ENCODE measurements around the gene NTF3.
"Not testable (repeated sequence)": the region's sequence is repeated elsewhere in the genome, so short reads cannot be mapped to it uniquely, and the experiment has no call there.

Gene NTF3

DNA sequence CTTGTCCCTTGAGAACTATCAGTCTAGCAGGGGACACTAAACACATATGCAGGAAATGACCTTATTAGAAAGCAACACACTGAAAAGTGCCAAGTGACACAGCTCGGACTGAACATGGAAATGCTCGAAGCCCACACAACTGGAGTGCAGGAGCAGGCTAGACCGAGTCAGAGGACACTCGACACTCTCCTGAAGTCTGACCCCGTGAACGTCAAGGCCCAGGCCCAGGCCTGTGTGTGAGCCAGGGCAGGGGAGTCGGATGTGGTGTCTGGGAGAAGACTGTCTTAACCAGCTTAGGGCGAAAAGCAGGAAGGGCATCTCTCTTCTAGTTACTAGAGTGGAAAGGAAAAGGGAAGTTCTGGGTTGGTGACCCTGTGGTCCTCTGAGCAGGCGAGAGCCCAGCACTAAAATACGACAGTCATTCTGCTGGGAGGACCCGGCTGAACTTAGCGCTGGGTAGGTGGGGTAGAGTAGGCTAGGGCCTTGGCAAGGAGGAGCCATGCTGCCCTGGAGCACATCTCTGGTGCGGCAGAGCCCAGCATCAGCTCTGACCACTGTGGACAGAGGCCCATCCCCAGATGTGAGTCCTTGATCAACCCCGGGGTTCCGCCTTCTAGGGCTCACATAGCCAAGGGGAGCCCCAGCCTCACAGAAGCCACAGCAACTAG lies 93.0 kb downstream of the NTF3 start:
- no peak for DNase-seq

GRCh38 chr12:5525783-5526367 lies 94.0 kb downstream of the NTF3 start:
- no peak for DNase-seq

GRCh38 chr12:5533368-5533767 lies 101.5 kb downstream of the NTF3 start:
- no peak for DNase-seq

- DNase-seq = no peak
Observed at GRCh38 chr12:5534426-5535199, 102.7 kb downstream of the NTF3 start.

DNA sequence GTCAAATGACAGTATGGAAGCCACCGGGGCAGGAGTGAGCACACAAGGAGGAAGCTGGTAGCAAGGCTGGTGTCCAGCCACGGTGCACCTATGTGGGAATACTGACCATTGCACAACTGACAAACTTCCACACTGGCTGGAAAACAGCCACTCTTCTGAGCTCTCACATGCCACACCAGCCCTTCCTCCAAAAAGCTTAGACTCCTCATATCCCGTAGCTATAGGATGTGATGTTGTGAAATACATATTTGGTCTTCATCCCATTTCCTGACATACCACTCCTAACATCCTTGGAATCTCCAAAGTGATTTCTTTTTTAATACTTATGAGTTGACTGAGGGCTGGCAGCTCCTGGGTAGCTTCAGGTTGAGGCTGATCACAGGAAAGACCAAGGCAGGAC lies 103.6 kb downstream of the NTF3 start:
- DNase-seq = no peak

- DNase-seq = not testable (repeated sequence)
Observed at GRCh38 chr12:5537026-5537615, 105.2 kb downstream of the NTF3 start.

DNA sequence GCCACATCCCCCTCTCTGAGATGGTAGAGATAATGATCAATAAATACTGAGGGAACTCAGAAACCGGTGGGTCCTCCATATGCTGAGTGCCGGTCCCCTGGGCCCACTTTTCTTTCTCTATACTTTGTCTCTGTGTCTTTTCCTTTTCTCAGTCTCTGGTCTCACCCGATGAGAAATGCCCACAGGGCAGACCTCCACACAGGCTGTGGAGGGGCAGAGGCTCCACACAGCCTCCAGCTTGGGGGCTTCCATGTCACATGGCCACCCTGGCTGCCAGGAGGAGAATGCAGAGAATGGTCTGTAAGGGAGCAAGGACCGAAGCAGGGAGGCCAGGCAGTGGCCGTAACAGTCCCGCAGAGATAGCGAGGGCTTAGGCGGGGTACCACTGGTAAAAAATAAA lies 105.9 kb downstream of the NTF3 start:
- no peak for DNase-seq

All from amygdala (tissue), 56 donors.